MCF 10A (cell line): ENCODE results near the gene IRGC. TPM values are rescaled to one million over a fixed set of nuclear protein-coding genes. Genes with fewer than 3 reads are reported as not detected.
"Not testable (repeated sequence)": the region's sequence is repeated elsewhere in the genome, so short reads cannot be mapped to it uniquely, and the experiment has no call there.

Experiments
- BruUV-seq: library from RNA; stranded (reverse); fragments of 400-500 nt; replicated peaks from 2 replicates; lab custom pipeline; 2021; lab: Mats Ljungman, UMichigan
- CTCF ChIA-PET: fragments of 300-600 bp; sonication (Branson Sonifier 250); formaldehyde crosslinking; extraction: SDS; loops from one replicate; lab custom pipeline; 2021; ENCODE audit warnings: antibody characterized with exemption, inconsistent platforms; lab: Yijun Ruan, JAX
- POLR2A ChIA-PET: fragments of 300-600, 350-650 bp; sonication (Branson Sonifier 250); formaldehyde crosslinking; extraction: SDS; loops from one replicate; lab custom pipeline; 2020; ENCODE audit warnings: antibody characterized with exemption, inconsistent platforms; lab: Yijun Ruan, JAX
- DNase-seq: peaks from one replicate; pipeline ENCODE4 v3.0.0-alpha.2; 2018; ENCODE audit not compliant: unreplicated experiment
- H3K27ac Mint-ChIP-seq: one replicate; pipeline ENCODE4 v1.8.0; 2022; ENCODE audit warnings: mild to moderate bottlenecking, low read depth, mixed read lengths; ENCODE audit not compliant: unreplicated experiment
- H3K27me3 Mint-ChIP-seq: one replicate; pipeline ENCODE4 v1.8.0; 2022; ENCODE audit warnings: mixed read lengths; ENCODE audit not compliant: insufficient read depth, unreplicated experiment
- H3K36me3 Mint-ChIP-seq: one replicate; pipeline ENCODE4 v1.8.0; 2022; ENCODE audit warnings: mild to moderate bottlenecking, moderate library complexity, mixed read lengths; ENCODE audit not compliant: insufficient read depth, unreplicated experiment
- H3K4me1 Mint-ChIP-seq: one replicate; pipeline ENCODE4 v1.8.0; 2022; ENCODE audit warnings: mixed read lengths; ENCODE audit not compliant: insufficient read depth, unreplicated experiment
- H3K4me3 Mint-ChIP-seq: one replicate; pipeline ENCODE4 v1.8.0; 2022; ENCODE audit warnings: mild to moderate bottlenecking, moderate library complexity, mixed read lengths; ENCODE audit not compliant: unreplicated experiment
- H3K9me3 Mint-ChIP-seq: one replicate; pipeline ENCODE4 v1.8.0; 2022; ENCODE audit warnings: mixed read lengths; ENCODE audit not compliant: unreplicated experiment
- CTCF ChIP-seq: fragments of 200-600 bp; IDR thresholded peaks from one replicate; pipeline ENCODE4 v1.8.0; 2022; ENCODE audit warnings: antibody characterized with exemption, mild to moderate bottlenecking; ENCODE audit not compliant: unreplicated experiment
- intact Hi-C: fragments of 100-400 bp; cut with micrococcal nuclease; formaldehyde crosslinking; loops from 2 replicates; pipeline ENCODE4 v1.14.1; 2022
- total RNA-seq: library from RNA; stranded (reverse); gene quantifications from 2 replicates; pipeline ENCODE4 v1.2.3, GENCODE V29; 2022

The IRGC gene
- total RNA-seq, 1 experiment from 2014 or later = not detected

- DNase-seq = peak; percentile 96
- no peaks in the 10 kb centered on the region for H3K9me3 Mint-ChIP-seq
- H3K27ac Mint-ChIP-seq = peak overlapping the region; percentile 71
- intact Hi-C loops = loop anchor here (1.0 kb wide), 1 partner anchor 26 kb away; no protein-coding TSS in a partner anchor
- H3K4me1 Mint-ChIP-seq = peaks cover 61% of the 10 kb centered on the region
- peak overlapping the region; percentile 6 for H3K4me3 Mint-ChIP-seq
- H3K36me3 Mint-ChIP-seq = peaks cover 9% of the 10 kb centered on the region
- ChIA-PET POLR2A (interaction anchor here (0.8 to 20.1 kb wide), 12 partner anchors 6 to 234 kb away, joined by 3 to 409 read pairs (median 5); partner anchors contain the start of genes IRGQ, KCNN4, PLAUR and SMG9), CTCF (interaction anchor here (0.6 to 4.2 kb wide), 7 partner anchors 10 to 51 kb away, joined by 3 to 14 read pairs (median 4); partner anchors contain the start of gene KCNN4)
- peak; percentile 47 for TF ChIP-seq CTCF
- H3K27me3 Mint-ChIP-seq = no peaks in the 10 kb centered on the region
- no TSS peak for BruUV-seq
Measured at GRCh38 chr19:43759515-43759914, 43.6 kb downstream of the IRGC start.

GRCh38 chr19:43760941-43761340 lies 45.1 kb downstream of the IRGC start:
- ChIA-PET POLR2A (interaction anchor here (2.6 to 20.1 kb wide), 3 partner anchors 7 to 92 kb away, joined by 19 to 409 read pairs (median 117); partner anchors contain the start of genes KCNN4, PLAUR and SMG9), CTCF (interaction anchor here (0.6 to 4.2 kb wide), 2 partner anchors 15 to 816 kb away, joined by 4 to 14 read pairs; no protein-coding TSS in a partner anchor)
- DNase-seq = no peak
- no peak for TF ChIP-seq CTCF
- Mint-ChIP-seq H3K27ac (no peak overlapping the region), H3K9me3 (no peaks in the 10 kb centered on the region), H3K4me3 (no peak overlapping the region), H3K4me1 (peaks cover 67% of the 10 kb centered on the region), H3K36me3 (peaks cover 14% of the 10 kb centered on the region), H3K27me3 (no peaks in the 10 kb centered on the region)
- BruUV-seq = no TSS peak
- intact Hi-C loops = loop anchor here (10.0 kb wide), 1 partner anchor 984 kb away; the partner anchor contains the start of gene BCL3

DNA sequence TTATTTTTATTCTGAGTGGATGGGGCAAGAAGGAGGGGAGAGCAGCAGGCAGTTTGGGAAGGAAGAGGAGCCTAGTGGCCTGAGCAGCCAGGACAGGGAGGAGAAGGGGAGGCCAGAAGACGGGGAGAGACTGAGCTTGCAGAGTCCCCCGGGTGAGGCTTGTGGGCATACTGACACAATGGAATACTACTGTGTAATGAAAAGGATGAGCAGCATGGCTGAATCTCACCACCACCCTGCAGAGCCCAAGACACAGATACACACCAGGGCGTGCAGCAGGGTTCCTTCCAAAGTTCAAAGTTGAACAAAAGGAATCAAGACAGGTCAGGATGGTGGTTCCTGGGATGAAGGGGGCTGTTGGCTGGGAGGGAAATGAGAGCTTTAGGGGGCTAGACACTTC lies 46.9 kb downstream of the IRGC start:
- intact Hi-C loops = loop anchor here (10.0 kb wide), 1 partner anchor 982 kb away; the partner anchor contains the start of gene BCL3
- Mint-ChIP-seq H3K4me1 (peaks cover 62% of the 10 kb centered on the region), H3K27ac (peak overlapping the region; percentile 76), H3K4me3 (no peak overlapping the region), H3K36me3 (peaks cover 32% of the 10 kb centered on the region), H3K9me3 (no peaks in the 10 kb centered on the region), H3K27me3 (no peaks in the 10 kb centered on the region)
- ChIA-PET POLR2A (interaction anchor here (0.6 to 20.1 kb wide), 4 partner anchors 8 to 235 kb away, joined by 4 to 409 read pairs (median 61); partner anchors contain the start of genes KCNN4 and SMG9), CTCF (interaction anchor here (0.6 to 2.2 kb wide), 9 partner anchors 11 to 157 kb away, joined by 3 to 9 read pairs (median 4); partner anchors contain the start of gene KCNN4)
- no TSS peak for BruUV-seq
- DNase-seq = no peak
- TF ChIP-seq CTCF = no peak

DNA sequence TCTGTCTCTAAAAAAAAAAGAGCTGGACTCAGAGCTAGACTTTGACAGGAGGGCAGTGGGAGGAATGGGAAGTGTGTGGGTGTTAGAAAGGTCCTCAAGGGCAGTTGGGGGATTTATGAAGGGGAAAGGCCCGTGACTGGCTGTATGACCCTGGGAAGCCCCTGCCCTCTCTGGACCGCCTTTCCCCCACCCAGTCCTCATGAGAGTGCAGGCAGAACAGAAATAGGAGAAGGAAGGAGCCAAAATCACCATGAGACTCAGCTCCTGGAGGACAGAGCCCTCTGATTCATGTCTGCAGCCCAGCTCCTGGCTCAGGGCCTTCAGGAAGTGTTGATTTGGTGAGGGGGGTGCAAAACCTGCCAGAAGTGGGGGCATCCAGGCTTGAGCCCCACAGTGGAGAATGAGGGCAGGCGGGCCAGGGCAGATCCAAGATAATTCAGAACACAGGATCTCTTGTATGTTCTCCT lies 47.6 kb downstream of the IRGC start:
- H3K4me1 Mint-ChIP-seq = peaks cover 55% of the 10 kb centered on the region
- no peak overlapping the region for H3K4me3 Mint-ChIP-seq
- POLR2A ChIA-PET = interaction anchor here (0.6 to 20.1 kb wide), 6 partner anchors 10 to 637 kb away, joined by 3 to 409 read pairs (median 10); partner anchors contain the start of genes KCNN4 and SMG9

DNA sequence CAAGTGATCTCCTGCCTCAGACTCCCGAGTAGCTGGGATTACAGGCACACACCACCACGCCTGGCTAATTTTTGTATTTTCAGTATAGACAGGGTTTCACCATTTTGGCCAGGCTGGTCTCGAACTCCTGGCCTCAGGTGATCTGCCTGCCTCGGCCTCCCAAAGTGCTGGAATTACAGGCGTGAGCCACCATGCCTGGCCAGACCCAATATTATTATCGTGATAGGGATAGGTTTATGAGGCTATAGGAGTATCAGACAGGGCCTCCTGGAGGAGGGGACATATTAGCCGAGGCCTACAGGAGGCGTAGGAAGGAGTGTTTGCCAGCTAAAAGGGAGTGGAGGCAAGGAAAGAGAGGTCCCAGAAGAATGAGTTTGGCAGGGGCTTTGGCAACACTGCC lies 48.8 kb downstream of the IRGC start:
- POLR2A ChIA-PET = interaction anchor here (1.6 to 20.1 kb wide), 5 partner anchors 11 to 96 kb away, joined by 4 to 409 read pairs (median 15); partner anchors contain the start of genes KCNN4, PLAUR and SMG9
- Mint-ChIP-seq H3K36me3 (peaks cover 45% of the 10 kb centered on the region), H3K27ac (peak overlapping the region; percentile 75), H3K4me1 (peaks cover 45% of the 10 kb centered on the region), H3K4me3 (peak overlapping the region; percentile 15)
- BruUV-seq, H3K9me3 Mint-ChIP-seq, DNase-seq, H3K27me3 Mint-ChIP-seq: not testable (repeated sequence)
- intact Hi-C loops = loop anchor here (10.0 kb wide), 1 partner anchor 980 kb away; the partner anchor contains the start of gene BCL3
- CTCF ChIA-PET = interaction anchor here (0.5 to 6.9 kb wide), 10 partner anchors 13 to 536 kb away, joined by 3 to 71 read pairs (median 4); partner anchors contain the start of gene KCNN4

More for the DNA sequence above, 47.6 kb downstream of the IRGC start:
- peak overlapping the region; percentile 76 for H3K27ac Mint-ChIP-seq
- no peak for TF ChIP-seq CTCF
- intact Hi-C loops = loop anchor here (10.0 kb wide), 1 partner anchor 981 kb away; the partner anchor contains the start of gene BCL3
- DNase-seq = peak; percentile 47
- no peaks in the 10 kb centered on the region for H3K27me3 Mint-ChIP-seq
- no TSS peak for BruUV-seq
- CTCF ChIA-PET = interaction anchor here (0.6 to 2.2 kb wide), 6 partner anchors 12 to 23 kb away, joined by 3 to 9 read pairs (median 6); partner anchors contain the start of gene KCNN4
- H3K9me3 Mint-ChIP-seq = no peaks in the 10 kb centered on the region
- peaks cover 39% of the 10 kb centered on the region for H3K36me3 Mint-ChIP-seq
